Fibroblast of upper back skin (primary cell): ENCODE results near the gene PPARG.

Experiments used
- DNase-seq: peaks from one replicate; pipeline ENCODE4 v3.0.0-alpha.2; 2013

Gene PPARG

DNA sequence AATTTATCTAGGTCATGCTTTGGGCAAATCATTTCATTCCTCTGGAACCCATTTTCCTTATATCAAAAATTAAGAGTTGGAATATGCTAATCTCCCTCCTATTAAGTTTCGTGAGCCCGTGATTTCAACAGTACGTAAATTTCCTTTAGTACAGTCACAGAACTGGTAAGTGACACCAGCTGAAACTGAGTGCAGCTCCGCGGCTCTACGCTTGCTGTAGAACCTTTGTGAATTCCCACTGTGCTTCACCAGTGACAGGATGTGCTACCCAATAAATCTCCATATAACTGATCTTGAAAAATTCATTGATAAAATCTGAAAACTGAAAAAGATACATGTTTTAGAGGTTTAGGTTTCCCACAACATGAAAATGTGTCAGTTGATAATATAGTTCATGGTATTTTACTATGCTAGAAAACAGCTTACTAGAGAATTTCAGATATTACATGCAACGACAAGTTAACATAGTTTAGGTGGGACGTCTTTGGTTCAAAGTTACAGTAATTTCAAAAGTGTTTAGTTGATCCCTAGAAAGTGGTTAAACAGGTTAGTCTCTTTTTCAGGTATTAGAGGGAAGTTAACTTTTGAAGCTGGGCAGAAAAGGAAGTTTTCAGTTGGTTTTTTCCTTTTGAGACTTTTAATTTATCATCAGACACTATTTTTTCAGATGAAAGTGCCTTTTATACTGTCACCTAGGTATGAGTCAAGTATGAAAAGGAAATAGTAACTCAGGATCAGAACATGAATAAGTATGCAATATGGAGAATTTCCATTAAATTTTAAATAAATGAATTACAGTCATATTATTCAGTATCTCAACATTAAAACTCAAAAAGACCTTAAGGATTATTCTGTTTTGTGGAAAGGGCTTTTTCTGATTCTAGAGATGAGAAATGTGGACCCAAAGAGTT, 57.0 kb downstream of the PPARG start:
- no peak for DNase-seq

DNA sequence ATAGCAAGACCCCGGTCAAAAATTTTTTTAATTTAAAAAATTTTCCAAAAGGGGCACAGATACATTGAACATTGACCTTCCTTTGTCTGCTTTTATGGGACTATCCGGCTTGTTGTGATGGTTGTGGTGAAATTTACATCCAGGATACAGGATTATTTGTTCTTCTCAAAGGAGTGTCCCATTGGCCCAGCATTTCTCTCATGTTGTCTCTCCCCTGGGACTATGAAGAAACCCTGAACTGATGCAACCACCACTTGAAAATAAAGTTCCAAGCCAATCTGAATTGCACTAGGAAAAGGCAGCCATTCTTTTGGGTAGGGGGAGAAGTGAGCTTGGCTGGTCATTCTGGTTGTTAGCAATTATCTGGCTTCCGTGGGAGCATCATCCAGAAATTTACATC, 58.4 kb downstream of the PPARG start:
- no peak for DNase-seq

- DNase-seq, result no peak
These were observed 61.3 kb downstream of the PPARG start for GRCh38 chr3:12349895-12350811.

GRCh38 chr3:12351145-12351544, 62.3 kb downstream of the PPARG start:
- no peak for DNase-seq

DNA sequence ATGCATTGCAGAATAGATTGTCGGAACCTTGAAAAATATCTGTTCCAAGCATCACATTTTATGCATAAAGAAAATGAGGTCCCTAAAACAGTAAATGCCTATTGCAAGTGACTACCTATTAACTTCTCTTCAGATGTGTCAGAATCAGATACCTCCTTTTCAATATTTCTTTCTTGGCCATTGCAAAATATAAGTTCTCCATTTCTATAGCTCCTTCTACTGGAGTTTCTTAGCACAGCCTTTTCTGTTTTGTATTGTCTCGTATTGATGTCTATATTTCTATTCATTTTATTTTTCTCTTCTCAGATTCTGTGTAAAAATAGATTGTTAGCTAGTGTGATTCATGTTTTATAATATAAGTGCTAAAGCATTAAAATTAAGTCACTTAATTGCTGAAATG, 63.4 kb downstream of the PPARG start:
- DNase-seq, result no peak

DNA sequence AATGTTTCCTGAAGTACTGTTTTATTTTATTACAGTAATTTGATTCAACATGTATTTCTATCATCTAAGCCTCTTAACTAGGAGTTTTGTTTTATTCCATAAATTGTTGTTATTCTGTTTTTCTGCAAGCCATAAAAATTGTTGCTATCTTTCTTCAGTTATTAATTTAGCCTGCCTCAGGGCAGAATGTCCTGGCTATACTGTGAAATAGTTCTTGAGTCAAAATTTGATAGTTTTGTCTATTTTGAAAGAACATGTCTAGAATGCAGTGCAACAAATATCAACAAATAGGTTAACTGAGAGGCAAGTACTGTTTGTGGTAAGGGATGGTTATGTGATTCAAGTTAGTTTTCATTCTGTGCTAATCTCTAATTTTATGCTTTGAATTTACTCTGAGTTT, 63.9 kb downstream of the PPARG start:
- DNase-seq, result no peak

GRCh38 chr3:12353796-12354525, 65.1 kb downstream of the PPARG start:
- DNase-seq, result peak; percentile 74

GRCh38 chr3:12356175-12356574, 67.3 kb downstream of the PPARG start:
- no peak for DNase-seq

DNA sequence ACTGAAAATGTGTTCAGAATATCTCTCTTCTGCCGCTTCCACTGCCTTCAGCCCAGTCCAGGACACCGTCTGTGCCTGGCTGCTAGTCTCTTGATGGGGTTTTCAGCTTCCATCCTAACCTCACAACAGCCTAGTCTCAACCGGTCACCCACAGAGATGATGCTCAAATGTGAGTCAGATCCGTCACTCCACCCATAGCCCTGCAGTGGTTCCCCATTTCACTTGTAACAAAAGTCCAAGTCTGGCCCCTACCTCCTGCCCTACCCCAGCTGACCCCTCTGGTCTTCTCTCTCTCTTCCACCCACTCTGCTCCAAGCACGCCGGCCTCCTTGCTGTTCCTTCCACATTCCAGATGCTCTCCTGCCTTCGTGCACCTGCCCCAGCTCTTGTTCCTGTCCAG, 68.1 kb downstream of the PPARG start:
- no peak for DNase-seq

DNA sequence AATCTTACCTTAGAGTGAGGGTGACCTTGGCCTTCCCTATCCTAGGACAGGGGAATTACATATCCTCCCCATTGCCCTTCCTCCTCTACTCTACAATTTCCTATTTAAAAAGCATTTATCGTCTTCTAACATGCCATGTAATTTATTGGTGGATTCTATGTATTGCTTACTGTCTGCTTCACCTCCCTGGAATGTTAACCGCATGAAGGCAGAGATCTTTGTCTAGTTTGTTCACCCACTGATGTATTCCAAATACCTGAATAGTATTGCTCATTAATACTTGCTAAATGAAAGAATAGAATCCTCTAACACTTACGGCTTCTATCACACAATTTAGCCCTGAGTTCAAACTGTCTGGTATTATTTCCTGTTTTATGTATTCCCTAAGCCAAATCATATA, 68.6 kb downstream of the PPARG start:
- no peak for DNase-seq

GRCh38 chr3:12363397-12364195, 74.7 kb downstream of the PPARG start:
- DNase-seq, result peak; percentile 29

DNA sequence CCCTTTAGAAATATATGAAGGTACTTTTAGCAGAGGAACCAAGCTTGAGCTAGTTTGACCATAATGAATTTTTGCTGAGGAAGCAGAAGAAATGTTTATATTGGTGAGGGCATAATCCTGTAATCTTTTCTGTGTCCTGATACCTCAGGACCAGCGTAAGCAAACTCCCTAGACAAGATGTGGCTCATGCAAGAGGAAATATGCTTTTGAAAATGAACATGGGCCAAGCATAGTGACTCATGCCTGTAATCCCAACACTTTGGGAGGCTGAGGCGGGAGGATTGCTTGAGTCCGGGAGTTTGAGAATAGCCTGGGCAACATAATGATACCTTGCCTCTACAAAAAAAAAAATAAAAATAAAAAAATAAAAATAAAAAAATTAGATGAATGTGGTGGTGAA, 78.5 kb downstream of the PPARG start:
- no peak for DNase-seq

DNA sequence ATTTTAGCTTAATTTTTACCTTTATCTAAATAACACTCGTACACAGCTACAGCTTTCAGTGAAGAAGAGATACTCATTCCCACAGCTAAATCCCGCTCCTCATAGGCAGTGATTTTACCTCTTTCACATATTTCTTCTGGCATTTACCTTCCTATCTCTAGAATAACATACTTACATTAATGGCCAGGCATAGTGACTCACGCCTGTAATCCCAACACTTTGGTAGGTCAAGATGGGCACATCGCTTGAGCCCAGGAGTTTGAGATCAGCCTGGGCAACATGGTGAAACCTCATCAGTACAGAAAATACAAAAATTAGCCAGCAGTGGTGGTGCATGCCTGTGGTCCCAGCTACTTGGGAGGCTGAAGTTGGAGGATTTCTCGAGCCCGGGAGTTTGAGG, 80.2 kb downstream of the PPARG start:
- no peak for DNase-seq

DNA sequence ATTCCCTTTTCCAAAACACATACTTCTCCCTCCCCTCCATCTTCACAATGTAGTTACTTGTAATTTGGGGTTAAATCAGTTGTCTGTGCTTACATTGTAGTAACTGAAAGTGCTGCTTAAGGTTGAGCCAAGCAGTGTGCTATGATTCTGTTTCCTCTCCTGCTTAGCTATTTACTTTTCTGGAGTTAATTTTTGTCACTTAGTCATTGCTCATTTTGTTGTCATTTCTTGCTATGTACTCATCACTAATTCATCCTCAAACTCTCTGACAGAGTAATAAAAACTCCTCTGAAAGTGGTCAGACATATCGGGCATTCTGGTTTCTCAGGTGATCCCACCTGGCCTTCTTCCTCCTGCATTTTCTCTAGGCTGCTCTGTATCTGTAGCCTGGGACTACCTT, 80.7 kb downstream of the PPARG start:
- no peak for DNase-seq

GRCh38 chr3:12370758-12371157, 81.9 kb downstream of the PPARG start:
- peak; percentile 31 for DNase-seq

GRCh38 chr3:12371525-12372140, 82.8 kb downstream of the PPARG start:
- DNase-seq, result no peak

- no peak for DNase-seq
These were observed 83.9 kb downstream of the PPARG start for GRCh38 chr3:12372741-12373280.

GRCh38 chr3:12375572-12375971, 86.7 kb downstream of the PPARG start:
- no peak for DNase-seq

- no peak for DNase-seq
These were observed 91.0 kb downstream of the PPARG start for GRCh38 chr3:12379640-12380429.

- DNase-seq, result no peak
These were observed 91.6 kb downstream of the PPARG start for GRCh38 chr3:12380461-12380860.

DNA sequence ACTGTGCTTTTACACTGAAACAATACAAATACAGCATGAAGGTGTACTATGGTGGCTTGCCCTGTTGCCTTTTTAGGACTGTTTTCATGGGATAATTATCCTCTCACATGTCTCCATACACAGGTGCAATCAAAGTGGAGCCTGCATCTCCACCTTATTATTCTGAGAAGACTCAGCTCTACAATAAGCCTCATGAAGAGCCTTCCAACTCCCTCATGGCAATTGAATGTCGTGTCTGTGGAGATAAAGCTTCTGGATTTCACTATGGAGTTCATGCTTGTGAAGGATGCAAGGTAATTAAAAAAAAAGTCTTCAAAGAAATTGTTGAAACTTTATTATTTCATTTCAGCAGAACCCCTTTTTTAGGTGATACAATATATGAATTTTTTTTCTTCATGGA, 92.3 kb downstream of the PPARG start:
- DNase-seq, result no peak
